Measurements from ENCODE around the gene ENTHD1. TPM values are rescaled to one million over a fixed set of nuclear protein-coding genes. Genes with fewer than 3 reads are reported as not detected.

The ENTHD1 gene
- total and polyA plus RNA-seq, 12 donors, result 0.09 TPM; not detected in 11

DNA sequence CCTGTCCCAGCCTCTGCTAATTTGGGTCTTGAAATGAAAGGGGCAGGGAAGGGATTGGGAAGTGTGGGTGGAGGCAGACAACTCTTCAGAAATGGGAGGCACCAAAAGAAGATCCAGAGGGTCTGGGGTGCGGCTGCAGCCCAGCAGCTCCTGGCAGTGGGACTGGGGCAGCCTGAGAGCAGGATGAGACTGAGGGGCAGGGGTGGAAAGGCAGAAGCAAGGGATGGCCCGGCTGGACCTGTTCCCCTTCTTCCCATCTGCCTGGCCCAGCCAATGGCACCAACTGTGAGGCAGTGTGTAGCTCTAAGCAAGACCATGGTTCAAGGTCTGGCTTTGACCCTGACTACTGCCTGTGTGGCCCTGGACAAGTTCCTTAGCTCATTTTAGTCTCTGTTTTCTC lies 160.4 kb downstream of the ENTHD1 start:
- intact Hi-C loops (cut with DNase I), result no loop called here
- Histone ChIP-seq H3K27me3 (peaks cover 4 to 82% (median 56%) of the 10 kb centered on the region in 7 donors), H3K36me3 (no peaks in the 10 kb centered on the region), H3K9me3 (peaks cover 0 to 4% (median 0%) of the 10 kb centered on the region in 11 donors), H3K4me3 (no peak overlapping the region), H3K27ac (no peak overlapping the region), H3K4me1 (no peaks in the 10 kb centered on the region)
- TF ChIP-seq, protein P1, sequence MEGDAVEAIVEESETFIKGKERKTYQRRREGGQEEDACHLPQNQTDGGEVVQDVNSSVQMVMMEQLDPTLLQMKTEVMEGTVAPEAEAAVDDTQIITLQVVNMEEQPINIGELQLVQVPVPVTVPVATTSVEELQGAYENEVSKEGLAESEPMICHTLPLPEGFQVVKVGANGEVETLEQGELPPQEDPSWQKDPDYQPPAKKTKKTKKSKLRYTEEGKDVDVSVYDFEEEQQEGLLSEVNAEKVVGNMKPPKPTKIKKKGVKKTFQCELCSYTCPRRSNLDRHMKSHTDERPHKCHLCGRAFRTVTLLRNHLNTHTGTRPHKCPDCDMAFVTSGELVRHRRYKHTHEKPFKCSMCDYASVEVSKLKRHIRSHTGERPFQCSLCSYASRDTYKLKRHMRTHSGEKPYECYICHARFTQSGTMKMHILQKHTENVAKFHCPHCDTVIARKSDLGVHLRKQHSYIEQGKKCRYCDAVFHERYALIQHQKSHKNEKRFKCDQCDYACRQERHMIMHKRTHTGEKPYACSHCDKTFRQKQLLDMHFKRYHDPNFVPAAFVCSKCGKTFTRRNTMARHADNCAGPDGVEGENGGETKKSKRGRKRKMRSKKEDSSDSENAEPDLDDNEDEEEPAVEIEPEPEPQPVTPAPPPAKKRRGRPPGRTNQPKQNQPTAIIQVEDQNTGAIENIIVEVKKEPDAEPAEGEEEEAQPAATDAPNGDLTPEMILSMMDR (IDR thresholded peaks at IDR 0.05), result no peak
- 70 to 73% methylated on average over 2 of the region's 2 CpGs for WGBS, 2 donors
- DNase-seq, result no peak
- no peak for ATAC-seq

DNA sequence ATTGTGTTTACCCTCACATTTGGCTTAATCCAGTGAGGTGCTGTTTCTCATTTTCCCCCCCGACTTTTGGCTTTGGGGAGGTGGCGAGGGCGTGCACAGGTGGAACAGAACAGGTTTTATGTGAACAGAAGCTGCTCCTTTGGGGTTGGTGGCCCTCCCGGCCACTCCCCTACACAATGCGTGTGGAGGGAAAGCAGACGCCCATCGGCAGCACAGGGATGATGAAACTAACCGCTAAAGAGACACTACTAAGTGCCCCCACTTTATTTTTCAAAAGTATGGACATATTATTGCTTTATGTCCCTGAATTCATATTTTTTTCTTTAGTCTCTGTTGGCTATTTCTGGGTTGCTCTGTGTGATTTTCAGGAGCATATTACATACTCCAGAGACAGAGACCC lies 160.9 kb downstream of the ENTHD1 start:
- TF ChIP-seq, protein P1 (IDR thresholded peaks at IDR 0.05), result no peak
- peaks cover 0 to 4% (median 0%) of the 10 kb centered on the region in 11 donors for H3K9me3 ChIP-seq
- no peak for ATAC-seq
- no peaks in the 10 kb centered on the region for H3K36me3 ChIP-seq
- H3K27me3 ChIP-seq, result peaks cover 4 to 77% (median 54%) of the 10 kb centered on the region in 7 donors
- 74 to 77% methylated on average over 8 of the region's 8 CpGs for WGBS, 2 donors
- no peaks in the 10 kb centered on the region for H3K4me1 ChIP-seq
- H3K27ac ChIP-seq, result no peak overlapping the region
- no peak overlapping the region for H3K4me3 ChIP-seq
- no peak for DNase-seq
- intact Hi-C loops (cut with DNase I), result no loop called here

DNA sequence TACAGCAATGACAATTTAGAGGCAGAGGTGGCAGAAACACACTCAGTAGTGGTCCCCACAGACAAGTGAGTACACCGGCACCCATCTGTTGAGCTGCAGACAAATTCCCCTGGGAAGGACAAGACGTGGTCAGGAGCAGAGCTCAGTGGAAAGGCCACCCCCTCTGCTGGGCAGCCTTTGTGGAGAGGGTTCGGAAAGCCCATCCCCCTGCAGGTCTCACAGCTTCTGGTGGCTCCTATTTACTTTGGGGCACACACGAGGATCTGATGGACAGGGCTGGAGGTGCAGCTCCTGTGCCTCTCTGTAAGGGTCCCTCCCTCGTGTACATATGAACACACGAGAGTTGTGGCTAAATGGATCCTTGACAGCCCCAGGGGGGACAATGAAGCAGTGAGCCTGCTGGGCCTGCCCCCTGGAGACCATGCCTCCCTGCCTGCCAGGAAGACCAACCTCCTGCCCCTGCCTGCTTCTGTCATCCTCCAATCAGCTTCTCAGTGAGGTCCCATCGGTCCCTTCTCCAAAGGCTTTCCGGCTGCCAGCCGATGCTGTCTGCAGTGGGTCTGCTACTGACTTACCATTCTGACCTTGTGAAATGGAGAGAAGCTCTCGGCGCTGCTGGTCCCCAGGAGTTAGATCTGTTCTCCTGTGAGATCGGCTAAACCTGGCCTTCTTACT lies 161.5 kb downstream of the ENTHD1 start:
- intact Hi-C loops (cut with DNase I), result no loop called here
- Histone ChIP-seq H3K27ac (no peak overlapping the region), H3K4me1 (no peaks in the 10 kb centered on the region), H3K4me3 (no peak overlapping the region), H3K36me3 (no peaks in the 10 kb centered on the region), H3K9me3 (peaks cover 0 to 4% (median 0%) of the 10 kb centered on the region in 11 donors), H3K27me3 (peaks cover 4 to 72% (median 55%) of the 10 kb centered on the region in 7 donors)
- TF ChIP-seq, protein P1 (IDR thresholded peaks at IDR 0.05), result no peak
- WGBS, 2 donors, result 39 to 41% methylated on average over 12 of the region's 12 CpGs
- no peak for ATAC-seq
- no peak for DNase-seq

DNA sequence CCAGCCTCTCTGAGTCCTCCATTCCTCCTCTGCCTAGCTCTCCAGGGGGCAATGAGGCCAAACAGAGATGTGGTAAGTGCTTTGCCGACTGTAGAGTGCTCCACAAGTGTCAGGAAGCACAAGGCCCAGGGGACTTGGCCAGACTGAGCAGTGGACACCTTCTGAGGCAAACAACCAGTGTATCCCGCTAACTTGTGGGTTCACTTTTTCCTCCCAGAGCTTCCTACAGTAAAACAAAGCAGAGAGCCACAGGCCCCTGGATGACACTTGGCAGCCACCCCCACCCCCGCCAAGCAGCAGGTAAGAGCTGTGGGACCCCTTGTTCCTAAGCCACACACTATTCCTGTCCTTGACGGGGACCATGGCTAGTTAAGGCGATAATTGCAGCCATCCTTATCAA lies 162.1 kb downstream of the ENTHD1 start:
- Histone ChIP-seq H3K36me3 (no peaks in the 10 kb centered on the region), H3K27me3 (peaks cover 4 to 75% (median 53%) of the 10 kb centered on the region in 7 donors), H3K4me1 (no peaks in the 10 kb centered on the region), H3K27ac (no peak overlapping the region), H3K9me3 (peaks cover 0 to 4% (median 0%) of the 10 kb centered on the region in 11 donors), H3K4me3 (no peak overlapping the region)
- DNase-seq, result no peak
- intact Hi-C loops (cut with DNase I), result no loop called here
- no peak for ATAC-seq
- 74 to 77% methylated on average over 5 of the region's 5 CpGs for WGBS, 2 donors
- TF ChIP-seq, protein P1 (IDR thresholded peaks at IDR 0.05), result no peak

All from heart right ventricle (tissue), 16 donors.